BJ (cell line): Measurements from ENCODE around the gene CNOT6L. TPM values are rescaled to one million over a fixed set of nuclear protein-coding genes. Genes with fewer than 3 reads are reported as not detected.

Experiments
- CTCF ChIA-PET: fragments of 350-600 bp; formaldehyde crosslinking; extraction: SDS; loops from one replicate; lab custom pipeline; 2021; ENCODE audit warnings: antibody characterized with exemption, inconsistent platforms; lab: Yijun Ruan, JAX
- POLR2A ChIA-PET: fragments of 300-600 bp; sonication (Branson Sonifier 250); formaldehyde crosslinking; extraction: SDS; loops from one replicate; lab custom pipeline; 2021; ENCODE audit warnings: antibody characterized with exemption; lab: Charles Lee
- DNase-seq: peaks from one replicate; pipeline ENCODE4 v3.0.0-alpha.2; 2011; ENCODE audit warnings: low read depth
- H3K27me3 ChIP-seq: 2 replicates; pipeline ENCODE4 v1.6.0; 2011; ENCODE audit warnings: low read length; ENCODE audit not compliant: control insufficient read depth, insufficient read depth
- H3K36me3 ChIP-seq: 2 replicates; pipeline ENCODE4 v1.5.1; 2011; ENCODE audit warnings: low read length; ENCODE audit not compliant: control insufficient read depth, insufficient read depth
- H3K4me3 ChIP-seq: 2 replicates; pipeline ENCODE4 v1.5.1; 2011; ENCODE audit warnings: low read depth, mild to moderate bottlenecking, control low read depth, low read length
- CTCF ChIP-seq: IDR thresholded peaks from 2 replicates; pipeline ENCODE4 v1.5.1; 2011; ENCODE audit warnings: low read depth, mild to moderate bottlenecking, control low read depth, inconsistent platforms, low read length, moderate library complexity; ENCODE audit not compliant: insufficient read depth
- polyA plus RNA-seq: library from polyadenylated mRNA; depleted of rRNA; stranded (reverse); fragments of >200 nt; gene quantifications from 2 replicates; pipeline ENCODE4 v1.2.3, GENCODE V29; 2011

Gene CNOT6L
- polyA plus RNA-seq, 1 experiment = 6.4 TPM

- ChIA-PET POLR2A (no interaction called here), CTCF (interaction anchor here (0.6 to 2.8 kb wide), 4 partner anchors 25 to 932 kb away, joined by 3 to 13 read pairs (median 6); no protein-coding TSS in a partner anchor)
- no peaks in the 10 kb centered on the region for H3K36me3 ChIP-seq
- peak; percentile 25; the same call in 1 of the 2 replicates for TF ChIP-seq CTCF
- DNase-seq = peak; percentile 37
- H3K27me3 ChIP-seq = no peaks in the 10 kb centered on the region
- no peak overlapping the region for H3K4me3 ChIP-seq
Observed at GRCh38 chr4:77699731-77700210, 119.4 kb downstream of the CNOT6L start.

GRCh38 chr4:77697860-77698590 lies 121.1 kb downstream of the CNOT6L start:
- POLR2A ChIA-PET = no interaction called here
- DNase-seq = no peak
- CTCF ChIA-PET = interaction anchor here (0.6 to 2.8 kb wide), 14 partner anchors 13 to 314 kb away, joined by 3 to 13 read pairs (median 4); no protein-coding TSS in a partner anchor
- no peak overlapping the region for H3K4me3 ChIP-seq
- TF ChIP-seq CTCF = peak; percentile 65
- H3K36me3 ChIP-seq = no peaks in the 10 kb centered on the region
- no peaks in the 10 kb centered on the region for H3K27me3 ChIP-seq

- Histone ChIP-seq H3K4me3 (no peak overlapping the region), H3K36me3 (no peaks in the 10 kb centered on the region), H3K27me3 (no peaks in the 10 kb centered on the region)
- no peak for TF ChIP-seq CTCF
- peak; percentile 73 for DNase-seq
- ChIA-PET POLR2A (no interaction called here), CTCF (interaction anchor here (0.6 to 1.9 kb wide), 4 partner anchors 76 to 310 kb away, joined by 3 to 5 read pairs (median 4); no protein-coding TSS in a partner anchor)
Observed at GRCh38 chr4:77695774-77696173, 123.4 kb downstream of the CNOT6L start.

GRCh38 chr4:77692847-77693432 lies 126.2 kb downstream of the CNOT6L start:
- TF ChIP-seq CTCF = no peak
- no peak for DNase-seq
- Histone ChIP-seq H3K27me3 (no peaks in the 10 kb centered on the region), H3K4me3 (no peak overlapping the region), H3K36me3 (no peaks in the 10 kb centered on the region)
- CTCF ChIA-PET = no interaction called here
- POLR2A ChIA-PET = no interaction called here

- CTCF ChIA-PET = interaction anchor here (1.2 kb wide), 1 partner anchor 11 kb away, joined by 3 read pairs; no protein-coding TSS in a partner anchor
- TF ChIP-seq CTCF = no peak
- H3K27me3 ChIP-seq = no peaks in the 10 kb centered on the region; the same call in 1 of the 2 replicates
- POLR2A ChIA-PET = no interaction called here
- DNase-seq = no peak
- no peaks in the 10 kb centered on the region for H3K36me3 ChIP-seq
- H3K4me3 ChIP-seq = no peak overlapping the region
Observed at GRCh38 chr4:77681792-77682191, 137.4 kb downstream of the CNOT6L start.
